Suppressor macrophage (primary cell): ENCODE results near the gene MAP4.

Source experiments
- DNase-seq, 4 experiments: peaks; one replicate each; pipeline ENCODE4 v3.0.0-alpha.2; 2020 to 2022

The MAP4 gene

DNA sequence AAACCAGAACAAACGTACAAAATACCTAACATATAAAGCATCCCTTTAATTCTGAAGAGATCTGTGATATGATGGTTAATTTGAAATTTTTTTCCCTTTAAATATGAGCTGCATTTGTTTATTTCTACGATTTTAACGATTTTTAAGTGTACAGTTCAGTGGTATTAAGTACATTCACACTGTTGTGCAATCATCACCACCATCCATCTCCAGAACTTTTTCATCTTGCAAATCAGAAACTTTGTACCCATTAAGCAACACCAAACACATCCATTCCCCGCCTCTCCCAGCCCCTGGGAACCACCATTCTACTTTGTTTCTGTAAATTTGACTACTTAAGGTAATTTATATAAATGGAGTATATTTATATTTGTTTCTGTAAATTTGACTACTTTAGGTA, 51.5 kb downstream of the MAP4 start:
- no peak for DNase-seq

DNA sequence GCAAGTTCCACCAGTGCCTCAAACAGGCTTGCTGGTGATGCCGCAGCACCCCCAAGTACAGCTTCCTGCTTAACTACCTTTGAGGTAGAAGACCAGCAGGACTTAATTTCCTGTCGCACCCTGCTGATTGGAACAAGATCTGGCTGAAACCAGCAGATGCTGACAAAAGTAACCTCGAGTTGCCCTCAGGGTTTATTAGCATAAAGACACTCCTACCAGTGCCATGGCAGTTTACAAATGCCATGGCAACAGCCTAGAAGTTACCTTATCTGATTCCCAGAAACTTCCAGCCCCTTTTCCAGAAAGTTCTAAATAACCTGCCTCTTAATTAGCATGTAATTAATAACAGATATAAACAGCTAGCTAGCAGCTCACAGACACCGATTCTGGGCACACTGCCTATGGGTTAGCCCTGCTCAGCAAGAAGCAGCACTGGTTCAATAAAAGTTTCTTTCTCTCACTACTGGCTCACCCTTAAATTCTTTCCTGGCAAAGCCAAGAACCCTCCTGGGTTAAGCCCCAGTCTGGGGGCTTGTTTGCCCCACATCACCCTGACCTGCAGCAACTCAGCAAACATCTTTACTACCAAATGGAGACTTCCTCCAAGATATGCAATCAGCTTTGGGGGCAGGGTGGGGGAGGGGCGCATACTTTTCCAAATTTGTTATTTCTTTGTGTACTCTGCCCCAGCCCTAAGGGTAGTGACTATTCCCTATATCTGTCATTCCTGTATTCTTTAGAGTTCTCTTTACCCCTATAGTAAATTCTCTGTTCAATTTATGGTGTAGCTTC, 54.2 kb downstream of the MAP4 start:
- DNase-seq, result no peak

GRCh38 chr3:47961036-47961435, 55.2 kb downstream of the MAP4 start:
- DNase-seq, result no peak

GRCh38 chr3:47956521-47956920, 59.7 kb downstream of the MAP4 start:
- no peak for DNase-seq

DNA sequence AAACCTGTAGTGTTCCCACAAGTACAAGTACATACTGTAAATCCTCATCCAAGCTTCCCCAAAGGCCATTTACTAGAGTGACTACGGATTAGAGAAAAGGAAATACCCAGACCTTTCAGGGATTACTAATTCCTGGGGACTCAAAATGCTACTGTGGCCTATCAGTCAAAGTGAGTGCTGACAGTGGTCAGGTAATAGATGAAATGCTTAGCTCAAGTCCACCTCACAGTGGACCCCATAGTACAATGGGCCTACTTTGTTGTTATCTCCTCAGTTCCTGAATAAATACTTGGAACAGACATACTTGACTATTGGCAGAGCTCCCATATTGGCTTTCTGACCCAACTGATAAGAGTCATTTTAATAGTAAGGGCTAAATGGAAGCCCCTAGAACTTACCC, 61.6 kb downstream of the MAP4 start:
- DNase-seq, result no peak

- no peak for DNase-seq
Observed at GRCh38 chr3:47950453-47951169, 65.6 kb downstream of the MAP4 start.

GRCh38 chr3:47949979-47950378, 66.2 kb downstream of the MAP4 start:
- DNase-seq, result no peak

DNA sequence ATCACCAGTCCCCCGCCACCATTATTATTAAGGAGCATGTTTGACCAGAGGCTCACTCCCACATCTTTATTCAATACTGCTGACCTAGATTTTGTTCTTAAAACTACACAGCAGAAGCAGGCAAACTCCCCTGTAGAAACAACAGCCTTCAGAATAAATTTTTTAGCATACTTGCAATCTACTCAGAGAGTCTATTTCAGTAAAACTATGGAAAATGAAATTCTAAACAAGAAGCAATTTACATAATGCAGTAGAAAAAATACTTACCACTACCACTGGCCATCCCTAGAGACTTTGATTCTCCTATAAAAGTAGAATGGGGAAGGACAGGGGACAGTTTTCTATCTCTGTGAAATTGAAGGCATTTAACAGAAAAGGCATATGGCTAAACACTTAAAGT, 76.0 kb downstream of the MAP4 start:
- DNase-seq, result no peak

- DNase-seq, result no peak
Observed at GRCh38 chr3:47932421-47932820, 83.8 kb downstream of the MAP4 start.

- no peak for DNase-seq
Observed at GRCh38 chr3:47930979-47931378, 85.2 kb downstream of the MAP4 start.

- DNase-seq, result no peak
Observed at GRCh38 chr3:47916696-47917095, 99.5 kb downstream of the MAP4 start.

- DNase-seq, result no peak
Observed at GRCh38 chr3:47916201-47916600, 100.0 kb downstream of the MAP4 start.

- DNase-seq, result no peak
Observed at GRCh38 chr3:47912006-47912504, 104.2 kb downstream of the MAP4 start.

- no peak for DNase-seq
Observed at GRCh38 chr3:47910777-47911440, 105.3 kb downstream of the MAP4 start.

GRCh38 chr3:47910233-47910632, 106.0 kb downstream of the MAP4 start:
- DNase-seq, result no peak

DNA sequence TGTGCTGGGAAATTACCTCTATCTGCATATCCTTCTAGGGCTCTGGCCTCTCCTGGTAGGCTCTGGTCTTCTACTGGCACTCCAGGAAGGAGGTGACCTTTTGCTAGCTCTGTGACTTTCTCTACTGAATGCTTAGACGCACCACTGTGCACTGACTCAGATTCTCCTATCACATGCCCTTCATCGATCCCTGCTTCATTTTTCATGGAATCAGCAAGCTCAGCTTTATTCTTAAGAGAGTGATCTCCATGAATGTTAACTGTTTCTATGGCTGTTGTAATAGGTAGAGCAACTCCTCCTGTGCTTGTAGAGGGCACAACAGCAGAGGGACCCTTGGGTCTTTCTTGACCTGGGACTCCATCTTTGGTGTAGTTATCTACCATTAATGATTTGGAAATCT, 106.6 kb downstream of the MAP4 start:
- no peak for DNase-seq

DNA sequence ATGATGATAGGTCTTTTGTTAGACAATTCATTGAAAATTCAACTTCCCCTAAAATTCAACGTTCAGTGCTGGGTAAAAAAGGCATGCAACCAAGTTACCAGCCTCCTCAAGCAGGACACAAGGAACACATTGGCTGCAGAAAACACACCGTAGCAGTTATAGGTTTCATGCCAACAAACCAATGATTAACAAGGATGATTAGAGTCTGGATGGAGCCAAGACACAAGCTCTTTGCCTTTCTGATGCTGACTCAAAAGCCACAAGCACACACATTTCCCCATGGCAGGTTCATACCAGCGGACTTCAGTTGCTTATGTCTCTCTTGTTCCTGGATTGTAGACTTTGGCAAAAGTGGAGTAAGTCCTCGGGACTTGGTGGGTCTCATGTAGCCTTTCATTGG, 107.5 kb downstream of the MAP4 start:
- DNase-seq, result no peak

GRCh38 chr3:47907784-47908183, 108.4 kb downstream of the MAP4 start:
- no peak for DNase-seq

GRCh38 chr3:47902746-47903145, 113.5 kb downstream of the MAP4 start:
- DNase-seq, result peak in 1 of 4 experiments; percentile 8

DNA sequence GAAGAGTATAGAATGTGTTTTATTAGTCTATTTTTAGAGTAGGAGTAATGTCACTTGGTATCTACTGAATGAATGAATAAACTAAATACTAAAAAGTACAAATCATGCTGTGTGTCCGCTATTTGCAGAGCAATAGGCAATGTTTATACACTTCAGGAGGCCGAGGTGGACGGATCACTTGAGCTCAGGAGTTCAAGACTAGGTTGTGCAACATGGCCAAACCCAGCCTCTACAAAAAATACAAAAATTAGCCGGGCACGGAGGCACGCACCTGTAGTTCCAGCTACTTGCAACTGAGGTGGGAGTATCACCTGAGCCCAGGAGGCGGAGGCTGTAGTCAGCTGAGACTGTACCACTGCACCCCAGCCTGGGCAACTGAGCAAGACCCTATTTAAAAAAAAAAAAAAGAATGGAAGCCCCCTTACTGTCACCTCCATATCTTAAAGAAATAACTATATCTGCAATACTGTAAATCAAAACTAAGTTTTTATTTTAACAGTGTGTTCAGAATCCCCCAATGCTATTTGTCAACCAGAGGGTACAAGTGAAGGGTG, 114.9 kb downstream of the MAP4 start:
- no peak for DNase-seq

- no peak for DNase-seq
Observed at GRCh38 chr3:47899495-47900108, 116.6 kb downstream of the MAP4 start.

DNA sequence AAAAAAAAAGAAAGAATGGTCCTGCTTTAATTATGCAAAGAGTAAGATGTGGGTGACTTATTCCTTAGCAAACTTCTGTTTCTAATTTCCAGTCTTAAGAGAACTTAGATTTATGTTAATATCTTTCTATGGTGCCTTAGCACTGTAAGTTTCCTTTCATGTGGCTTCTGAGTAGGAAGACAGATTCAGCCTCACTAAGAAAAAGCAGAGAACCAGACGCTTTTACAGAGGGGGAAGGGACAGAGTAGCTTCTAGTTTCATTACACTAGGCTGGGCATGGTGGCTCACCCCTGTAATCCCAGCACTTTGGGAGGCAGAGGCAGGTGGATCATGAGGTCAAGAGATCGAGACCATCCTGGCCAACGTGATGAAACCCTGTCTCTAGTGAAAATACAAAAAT, 118.3 kb downstream of the MAP4 start:
- no peak for DNase-seq

DNA sequence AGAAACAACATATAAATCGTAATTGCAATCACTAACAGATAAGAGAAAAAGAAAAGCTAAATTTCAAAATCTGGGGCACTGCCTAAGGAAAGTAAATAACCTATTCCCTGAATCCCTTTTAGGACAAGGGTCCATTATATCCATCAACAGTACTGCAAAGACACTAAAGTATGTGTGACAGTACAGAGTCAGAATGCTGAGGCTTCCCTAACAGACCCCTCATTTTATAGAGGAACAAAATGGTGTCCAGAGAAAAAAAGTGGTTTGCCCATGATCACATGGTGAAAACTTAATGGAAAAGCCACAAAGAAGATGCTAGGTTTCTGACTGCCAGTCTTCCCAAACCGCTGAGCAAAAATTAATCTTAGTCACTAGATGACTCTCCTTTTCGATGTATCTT, 119.5 kb downstream of the MAP4 start:
- DNase-seq, result no peak
